Tibial nerve (tissue), 4 donors: ENCODE results near the gene BMPR1A.

Source experiments
- CTCF ChIP-seq, 5 experiments: fragments of 200-600 bp in 3 of 5; fragments of 450-650 bp in 2 of 5; sonication (generic) in 3 of 5; IDR thresholded peaks; one replicate each; pipeline ENCODE4 v1.5.1; 2016 to 2019; ENCODE audit warnings: antibody characterized with exemption in 5 of 5, mild to moderate bottlenecking in 3 of 5, moderate library complexity in 2 of 5
- EP300 ChIP-seq, 2 donors: sonication (generic); formaldehyde crosslinking; IDR thresholded peaks; one replicate each; pipeline ENCODE4 v1.6.1; 2017; ENCODE audit warnings: antibody characterized with exemption in 2 of 2, mild to moderate bottlenecking in 1 of 2
- POLR2A ChIP-seq, 2 donors: fragments of 450-650 bp; IDR thresholded peaks; one replicate each; pipeline ENCODE4 v1.6.1; 2017; ENCODE audit warnings: antibody characterized with exemption in 2 of 2, mild to moderate bottlenecking in 2 of 2, moderate library complexity in 2 of 2

DNA sequence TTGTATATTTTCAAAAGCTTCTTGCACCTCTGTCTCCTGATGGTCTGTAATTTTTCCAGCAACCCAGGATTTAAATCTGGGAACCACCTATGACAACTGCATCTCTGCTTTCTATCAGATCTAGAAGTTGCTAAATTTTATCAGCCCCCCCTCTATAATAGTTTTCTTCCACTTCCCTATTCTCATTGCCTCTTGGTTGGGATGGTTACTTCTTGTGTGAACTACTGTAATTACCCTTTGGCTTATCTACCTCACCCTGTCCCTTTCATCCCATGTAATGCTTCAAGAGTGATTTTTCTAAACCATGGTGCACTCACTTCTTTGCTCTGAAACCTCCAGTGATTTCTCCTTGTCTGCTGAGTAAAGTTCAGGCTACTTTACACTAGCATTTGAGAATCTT, 92.3 kb downstream of the BMPR1A start:
- TF ChIP-seq CTCF (IDR thresholded peaks at IDR 0.05) (no peak), POLR2A (IDR thresholded peaks at IDR 0.05) (no peak), EP300 (IDR thresholded peaks at IDR 0.05) (no peak)
